Neuronal stem cell (in vitro differentiated cells): ENCODE data around the gene TEX11.

Experiments used
- DNase-seq: peaks from one replicate; pipeline ENCODE4 v3.0.0-alpha.2; 2013; ENCODE audit warnings: low spot score
- H2AFZ ChIP-seq: one replicate; pipeline ENCODE4 v1.6.1; 2013; ENCODE audit warnings: mild to moderate bottlenecking, low read length, inconsistent platforms
- H2AK5ac ChIP-seq: 2 replicates; pipeline ENCODE4 v1.6.1; 2013; ENCODE audit warnings: low read depth, mild to moderate bottlenecking, inconsistent platforms, low read length, moderate library complexity, mixed read lengths
- H2BK120ac ChIP-seq: 2 replicates; pipeline ENCODE4 v1.6.1; 2013; ENCODE audit warnings: low read depth, mild to moderate bottlenecking, inconsistent platforms, low read length, moderate library complexity, mixed read lengths
- H2BK12ac ChIP-seq: one replicate; pipeline ENCODE4 v1.6.1; 2013; ENCODE audit warnings: low read length, inconsistent platforms
- H2BK15ac ChIP-seq: 2 replicates; pipeline ENCODE4 v1.6.1; 2013; ENCODE audit warnings: mild to moderate bottlenecking, low read length, inconsistent platforms, mixed read lengths
- H2BK5ac ChIP-seq: one replicate; pipeline ENCODE4 v1.6.1; 2013; ENCODE audit warnings: inconsistent platforms, mild to moderate bottlenecking, low read length, moderate library complexity
- H3K14ac ChIP-seq: one replicate; pipeline ENCODE4 v1.6.1; 2013; ENCODE audit warnings: low read length, inconsistent platforms
- H3K18ac ChIP-seq: 2 replicates; pipeline ENCODE4 v1.6.1; 2013; ENCODE audit warnings: low read length, inconsistent platforms
- H3K23ac ChIP-seq: 2 replicates; pipeline ENCODE4 v1.6.1; 2013; ENCODE audit warnings: low read depth, mild to moderate bottlenecking, mixed read lengths, low read length, inconsistent platforms; ENCODE audit not compliant: poor library complexity
- H3K27ac ChIP-seq: replicated peaks from 3 replicates; pipeline ENCODE4 v1.5.1; 2013; ENCODE audit warnings: low read length, inconsistent platforms
- H3K27me3 ChIP-seq, 3 experiments: 2 replicates each; pipeline ENCODE4 v1.6.1; 2013; ENCODE audit warnings: low read length in 3 of 3, mild to moderate bottlenecking in 2 of 3, inconsistent platforms in 1 of 3, low read depth in 1 of 3, mixed read lengths in 1 of 3, moderate library complexity in 1 of 3; ENCODE audit not compliant: control insufficient read depth in 3 of 3, insufficient read depth in 3 of 3
- H3K36me3 ChIP-seq, 2 donors: replicated peaks in 1 of 2; 2 replicates each; pipeline ENCODE4 v1.6.1; 2013; ENCODE audit warnings: low read length in 2 of 2; ENCODE audit not compliant: control insufficient read depth in 2 of 2, insufficient read depth in 2 of 2
- H3K4ac ChIP-seq: 2 replicates; pipeline ENCODE4 v1.6.1; 2013; ENCODE audit warnings: inconsistent platforms, mild to moderate bottlenecking, low read length, moderate library complexity
- H3K4me1 ChIP-seq, 2 donors: 1 replicate in 1 of 2; 2 replicates in 1 of 2; pipeline ENCODE4 v1.6.1; 2013; ENCODE audit warnings: low read length in 2 of 2, low read depth in 1 of 2; ENCODE audit not compliant: control insufficient read depth in 2 of 2, insufficient read depth in 1 of 2
- H3K4me2 ChIP-seq: one replicate; pipeline ENCODE4 v1.6.1; 2013; ENCODE audit warnings: mild to moderate bottlenecking, low read length, inconsistent platforms; ENCODE audit not compliant: insufficient read depth, poor library complexity, severe bottlenecking
- H3K4me3 ChIP-seq, 2 donors: 2 replicates each; pipeline ENCODE4 v1.5.1; 2013; ENCODE audit warnings: low read length in 2 of 2, mild to moderate bottlenecking in 2 of 2, inconsistent platforms in 1 of 2, moderate library complexity in 1 of 2
- H3K79me1 ChIP-seq: one replicate; pipeline ENCODE4 v1.6.1; 2013; ENCODE audit warnings: low read depth, mild to moderate bottlenecking, inconsistent platforms, low read length, moderate library complexity
- H3K9ac ChIP-seq: one replicate; pipeline ENCODE4 v1.6.1; 2013; ENCODE audit warnings: mild to moderate bottlenecking, low read depth, low read length, inconsistent platforms; ENCODE audit not compliant: poor library complexity
- H3K9me3 ChIP-seq, 2 donors: replicated peaks in 1 of 2; 2 replicates each; pipeline versions ENCODE3 to v1.6.1; 2013; ENCODE audit warnings: low read length in 2 of 2, mild to moderate bottlenecking in 2 of 2, inconsistent platforms in 1 of 2, low read depth in 1 of 2, mixed read lengths in 1 of 2, moderate library complexity in 1 of 2; ENCODE audit not compliant: control insufficient read depth in 2 of 2, insufficient read depth in 1 of 2
- H4K8ac ChIP-seq: one replicate; pipeline ENCODE4 v1.6.1; 2013; ENCODE audit warnings: low read depth, mild to moderate bottlenecking, inconsistent platforms, low read length, moderate library complexity
- H4K91ac ChIP-seq: one replicate; pipeline ENCODE4 v1.6.1; 2013; ENCODE audit warnings: low read length, low read depth, mild to moderate bottlenecking, inconsistent platforms; ENCODE audit not compliant: poor library complexity
- WGBS, 2 donors: extraction: QIAGEN DNeasy Blood & Tissue Kit; methylation state at CpG; one replicate each; pipeline ENCODE4 v1.1.7; 2013; ENCODE audit warnings: missing lambda C conversion rate in 2 of 2, mixed read lengths in 1 of 2; ENCODE audit not compliant: insufficient read length in 2 of 2, insufficient replicate concordance in 1 of 2; ENCODE audit errors: extremely low coverage in 2 of 2; 5-methylcytosine and 5-hydroxymethylcytosine counted together

Gene TEX11

DNA sequence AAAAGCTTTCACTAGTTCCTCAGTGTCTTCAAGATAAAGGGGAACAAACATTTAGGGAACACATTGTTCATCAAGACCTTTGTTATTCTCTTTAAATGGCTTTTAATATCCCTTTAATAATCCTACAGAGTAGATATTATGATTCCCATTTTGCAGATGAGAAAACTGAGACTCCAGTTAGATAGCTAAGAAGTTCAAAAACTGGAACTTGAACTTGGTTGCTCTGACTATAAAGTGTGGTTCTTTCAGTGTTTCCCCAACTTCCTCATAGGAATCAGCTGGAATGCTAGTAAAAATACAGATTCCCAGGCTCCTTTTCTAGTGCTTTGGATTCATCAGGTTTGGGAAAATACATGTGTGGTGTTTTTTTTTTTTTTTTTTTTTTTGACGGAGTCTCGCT, 426.2 kb downstream of the TEX11 start:
- Histone ChIP-seq H3K79me1 (peaks cover 7% of the 10 kb centered on the region), H3K27ac (peak overlapping the region; percentile 80), H2BK5ac (no peak overlapping the region), H3K23ac (no peak overlapping the region), H3K36me3 (peaks cover 4 to 74% of the 10 kb centered on the region in 2 donors), H3K18ac (no peak overlapping the region), H2AFZ (no peak overlapping the region), H4K91ac (no peak overlapping the region), H3K27me3 (no peaks in the 10 kb centered on the region), H3K9ac (no peak overlapping the region), H3K4me2 (no peak overlapping the region), H3K4me3 (no peak overlapping the region), H4K8ac (no peak overlapping the region), H3K14ac (no peak overlapping the region), H3K4me1 (peaks cover 12 to 27% of the 10 kb centered on the region in 2 donors), H2BK12ac (no peak overlapping the region), H3K4ac (no peak overlapping the region), H2BK120ac (no peak overlapping the region), H2AK5ac (no peak overlapping the region), H3K9me3 (no peaks in the 10 kb centered on the region), H2BK15ac (no peak overlapping the region)
- WGBS, 2 donors: no CpG with 5 or more reads among the region's 2 CpGs
- DNase-seq: no peak

DNA sequence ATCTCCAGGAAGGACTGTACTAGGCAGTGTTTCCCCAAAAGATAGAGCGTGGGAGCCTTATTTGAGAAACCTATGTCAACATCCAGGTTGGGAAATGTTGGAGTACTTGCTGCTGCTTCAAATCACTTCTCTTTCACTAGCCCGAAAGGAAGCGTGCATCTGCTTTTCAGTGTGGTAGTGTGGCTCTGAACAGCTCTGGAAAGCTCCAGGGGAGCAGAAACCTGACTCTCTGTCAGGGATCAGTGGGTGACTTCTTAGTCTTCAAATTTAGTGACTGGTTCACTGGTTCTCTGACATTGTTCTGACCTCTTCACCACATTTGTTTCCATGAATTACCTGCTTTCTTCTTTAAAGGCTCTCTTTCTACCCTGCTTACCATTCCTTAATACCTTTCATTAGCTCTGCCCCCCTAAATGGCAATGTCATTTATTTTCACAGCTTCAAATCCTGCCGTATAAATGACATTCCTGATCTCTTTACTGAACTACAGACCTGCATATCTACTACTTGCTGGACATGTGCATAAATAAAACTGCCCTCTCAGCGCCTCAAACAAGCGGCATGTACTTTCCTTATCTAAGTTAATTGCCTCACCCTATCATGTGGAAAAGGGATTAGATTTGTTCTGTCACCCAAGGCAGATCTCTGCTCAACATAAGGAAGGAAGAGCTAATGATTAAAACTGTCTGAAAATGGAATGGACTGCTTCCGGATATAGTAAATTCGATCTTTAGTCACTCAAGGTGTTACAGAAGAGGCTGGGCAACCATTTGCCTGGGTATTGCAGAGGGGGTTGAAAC, 426.8 kb downstream of the TEX11 start:
- Histone ChIP-seq H3K79me1 (peaks cover 5% of the 10 kb centered on the region), H2AFZ (no peak overlapping the region), H3K9ac (no peak overlapping the region), H3K4me3 (no peak overlapping the region), H3K4me2 (no peak overlapping the region), H2BK15ac (no peak overlapping the region), H3K9me3 (no peaks in the 10 kb centered on the region), H2BK5ac (no peak overlapping the region), H3K23ac (no peak overlapping the region), H3K14ac (no peak overlapping the region), H2BK12ac (no peak overlapping the region), H2AK5ac (no peak overlapping the region), H3K27ac (peak overlapping the region; percentile 96), H3K27me3 (no peaks in the 10 kb centered on the region), H2BK120ac (no peak overlapping the region), H3K18ac (no peak overlapping the region), H4K8ac (no peak overlapping the region), H3K4ac (no peak overlapping the region), H3K4me1 (peaks cover 18 to 27% of the 10 kb centered on the region in 2 donors), H3K36me3 (peaks cover 3 to 68% of the 10 kb centered on the region in 2 donors), H4K91ac (no peak overlapping the region)
- no CpG with 5 or more reads among the region's 8 CpGs for WGBS, 2 donors
- no peak for DNase-seq

DNA sequence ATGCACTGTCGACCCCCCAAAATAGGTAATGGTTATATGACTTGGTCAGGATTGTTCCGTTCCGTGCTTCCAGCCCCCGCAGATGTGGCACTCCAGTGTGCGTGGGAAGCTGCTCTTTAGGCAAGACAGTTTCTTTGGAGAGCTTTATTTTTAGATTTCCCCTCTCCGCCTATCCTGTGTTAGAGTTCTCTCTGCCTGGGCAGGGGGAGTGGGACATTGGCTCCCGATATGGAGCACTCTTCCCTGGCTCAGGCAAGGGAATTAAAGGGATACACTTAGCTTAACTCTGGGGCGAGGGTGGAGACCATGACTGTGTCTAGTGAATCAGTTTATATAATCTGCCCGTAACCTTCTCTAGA, 427.9 kb downstream of the TEX11 start:
- peaks cover 5% of the 10 kb centered on the region for H3K79me1 ChIP-seq
- peaks cover 20 to 30% of the 10 kb centered on the region in 2 donors for H3K4me1 ChIP-seq
- no peak overlapping the region for H2AK5ac ChIP-seq
- no peak overlapping the region for H3K14ac ChIP-seq
- peak overlapping the region; percentile 96 for H3K27ac ChIP-seq
- no peak overlapping the region for H4K8ac ChIP-seq
- no peak overlapping the region for H2BK15ac ChIP-seq
- H2BK5ac ChIP-seq: no peak overlapping the region
- no peak for DNase-seq
- no peak overlapping the region for H2BK120ac ChIP-seq
- no peak overlapping the region for H2BK12ac ChIP-seq
- H3K9me3 ChIP-seq: no peaks in the 10 kb centered on the region
- H3K9ac ChIP-seq: no peak overlapping the region
- H3K4ac ChIP-seq: no peak overlapping the region
- no CpG with 5 or more reads among the region's 9 CpGs for WGBS, 2 donors
- no peak overlapping the region for H3K4me3 ChIP-seq
- H2AFZ ChIP-seq: no peak overlapping the region
- no peak overlapping the region for H3K18ac ChIP-seq
- no peaks in the 10 kb centered on the region for H3K27me3 ChIP-seq
- peak overlapping the region; percentile 2 for H3K4me2 ChIP-seq
- H4K91ac ChIP-seq: no peak overlapping the region
- H3K23ac ChIP-seq: no peak overlapping the region
- peaks cover 3 to 58% of the 10 kb centered on the region in 2 donors for H3K36me3 ChIP-seq

DNA sequence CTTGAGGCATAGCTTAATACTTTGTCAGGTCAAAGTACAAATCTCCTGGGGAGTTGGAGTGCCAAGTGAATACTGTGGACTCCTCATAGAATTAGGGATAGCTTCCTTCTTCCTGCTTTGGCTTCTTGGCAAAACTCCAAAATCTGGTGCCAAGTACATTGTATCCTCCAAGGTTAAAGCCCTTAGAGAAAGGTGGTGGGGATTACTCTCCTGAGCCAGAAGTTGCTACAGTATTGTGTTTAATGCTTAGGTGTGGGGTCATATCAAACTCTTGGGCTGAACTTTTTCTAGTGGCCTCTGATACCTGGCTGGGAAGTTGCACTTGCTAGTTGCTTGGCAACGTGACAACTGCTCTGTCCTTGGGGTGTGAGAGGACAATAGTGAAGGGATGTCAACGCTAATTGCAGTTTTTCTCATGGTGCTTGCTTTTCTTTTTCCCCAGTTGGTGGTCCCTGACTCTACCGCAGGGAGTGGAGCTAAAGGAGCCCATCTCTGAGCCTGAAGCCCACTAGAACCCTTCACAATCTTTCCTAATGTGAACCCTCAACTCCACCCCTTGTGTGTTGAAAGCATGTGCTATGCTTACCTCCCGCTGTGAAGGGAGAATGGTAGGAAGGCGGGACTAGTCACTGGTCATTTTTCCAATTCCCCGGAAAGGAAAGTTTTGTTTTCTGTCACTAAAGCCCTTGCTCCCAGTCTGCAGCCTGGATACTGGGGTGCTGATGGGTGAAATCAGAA, 428.4 kb downstream of the TEX11 start:
- peaks cover 20 to 30% of the 10 kb centered on the region in 2 donors for H3K4me1 ChIP-seq
- no peak overlapping the region for H2AK5ac ChIP-seq
- no peak overlapping the region for H2AFZ ChIP-seq
- H2BK5ac ChIP-seq: no peak overlapping the region
- peaks cover 3 to 53% of the 10 kb centered on the region in 2 donors for H3K36me3 ChIP-seq
- H3K79me1 ChIP-seq: peaks cover 5% of the 10 kb centered on the region
- no peak overlapping the region for H2BK120ac ChIP-seq
- no peaks in the 10 kb centered on the region for H3K27me3 ChIP-seq
- no peak overlapping the region for H4K8ac ChIP-seq
- no peak overlapping the region for H4K91ac ChIP-seq
- H3K23ac ChIP-seq: no peak overlapping the region
- H3K4ac ChIP-seq: no peak overlapping the region
- H2BK12ac ChIP-seq: no peak overlapping the region
- no peak overlapping the region for H3K18ac ChIP-seq
- H3K4me2 ChIP-seq: no peak overlapping the region
- H3K4me3 ChIP-seq: no peak overlapping the region
- H3K27ac ChIP-seq: peak overlapping the region; percentile 96
- no peaks in the 10 kb centered on the region for H3K9me3 ChIP-seq
- no peak overlapping the region for H3K14ac ChIP-seq
- DNase-seq: no peak
- no CpG with 5 or more reads among the region's 6 CpGs for WGBS, 2 donors
- H2BK15ac ChIP-seq: no peak overlapping the region
- H3K9ac ChIP-seq: no peak overlapping the region
